GM12878 (cell line): ENCODE data around the gene GLT8D1.

ENCODE experiments used
- TF ChIP-seq, protein P1 (sequence below): IDR thresholded peaks from 2 replicates; pipeline ENCODE4 v1.6.1; 2011; ENCODE audit warnings: low read depth, low read length, improper control_type of control experiment, borderline replicate concordance
- TF ChIP-seq, protein P2 (sequence below), 3 experiments: IDR thresholded peaks in 2 of 3; conservative IDR thresholded peaks in 1 of 3; 2 replicates each; pipeline ENCODE4 v1.5.1; 2011; ENCODE audit warnings: low read depth in 3 of 3, low read length in 3 of 3, mild to moderate bottlenecking in 3 of 3, control low read depth in 2 of 3, moderate library complexity in 2 of 3, inconsistent platforms in 1 of 3, mixed read lengths in 1 of 3; ENCODE audit not compliant: control insufficient read depth in 2 of 3, insufficient read depth in 1 of 3; ENCODE audit errors: extremely low read depth in 1 of 3
- TF ChIP-seq, protein P3 (sequence below): IDR thresholded peaks from 2 replicates; pipeline ENCODE4 v1.6.1; 2011; ENCODE audit warnings: mild to moderate bottlenecking, low read depth, low read length, moderate library complexity; ENCODE audit not compliant: insufficient replicate concordance

- TF ChIP-seq, protein P1, sequence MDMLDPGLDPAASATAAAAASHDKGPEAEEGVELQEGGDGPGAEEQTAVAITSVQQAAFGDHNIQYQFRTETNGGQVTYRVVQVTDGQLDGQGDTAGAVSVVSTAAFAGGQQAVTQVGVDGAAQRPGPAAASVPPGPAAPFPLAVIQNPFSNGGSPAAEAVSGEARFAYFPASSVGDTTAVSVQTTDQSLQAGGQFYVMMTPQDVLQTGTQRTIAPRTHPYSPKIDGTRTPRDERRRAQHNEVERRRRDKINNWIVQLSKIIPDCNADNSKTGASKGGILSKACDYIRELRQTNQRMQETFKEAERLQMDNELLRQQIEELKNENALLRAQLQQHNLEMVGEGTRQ: no peak
- TF ChIP-seq, protein P2, sequence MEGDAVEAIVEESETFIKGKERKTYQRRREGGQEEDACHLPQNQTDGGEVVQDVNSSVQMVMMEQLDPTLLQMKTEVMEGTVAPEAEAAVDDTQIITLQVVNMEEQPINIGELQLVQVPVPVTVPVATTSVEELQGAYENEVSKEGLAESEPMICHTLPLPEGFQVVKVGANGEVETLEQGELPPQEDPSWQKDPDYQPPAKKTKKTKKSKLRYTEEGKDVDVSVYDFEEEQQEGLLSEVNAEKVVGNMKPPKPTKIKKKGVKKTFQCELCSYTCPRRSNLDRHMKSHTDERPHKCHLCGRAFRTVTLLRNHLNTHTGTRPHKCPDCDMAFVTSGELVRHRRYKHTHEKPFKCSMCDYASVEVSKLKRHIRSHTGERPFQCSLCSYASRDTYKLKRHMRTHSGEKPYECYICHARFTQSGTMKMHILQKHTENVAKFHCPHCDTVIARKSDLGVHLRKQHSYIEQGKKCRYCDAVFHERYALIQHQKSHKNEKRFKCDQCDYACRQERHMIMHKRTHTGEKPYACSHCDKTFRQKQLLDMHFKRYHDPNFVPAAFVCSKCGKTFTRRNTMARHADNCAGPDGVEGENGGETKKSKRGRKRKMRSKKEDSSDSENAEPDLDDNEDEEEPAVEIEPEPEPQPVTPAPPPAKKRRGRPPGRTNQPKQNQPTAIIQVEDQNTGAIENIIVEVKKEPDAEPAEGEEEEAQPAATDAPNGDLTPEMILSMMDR (IDR thresholded peaks at IDR 0.05 in 2 of 3, conservative IDR thresholded peaks at IDR 0.05 in 1 of 3; ENCODE audit: control insufficient read depth in 2 of 3, extremely low read depth in 1 of 3, insufficient read depth in 1 of 3, low read depth in 3 of 3, low read length in 3 of 3): no peak
- TF ChIP-seq, protein P3, sequence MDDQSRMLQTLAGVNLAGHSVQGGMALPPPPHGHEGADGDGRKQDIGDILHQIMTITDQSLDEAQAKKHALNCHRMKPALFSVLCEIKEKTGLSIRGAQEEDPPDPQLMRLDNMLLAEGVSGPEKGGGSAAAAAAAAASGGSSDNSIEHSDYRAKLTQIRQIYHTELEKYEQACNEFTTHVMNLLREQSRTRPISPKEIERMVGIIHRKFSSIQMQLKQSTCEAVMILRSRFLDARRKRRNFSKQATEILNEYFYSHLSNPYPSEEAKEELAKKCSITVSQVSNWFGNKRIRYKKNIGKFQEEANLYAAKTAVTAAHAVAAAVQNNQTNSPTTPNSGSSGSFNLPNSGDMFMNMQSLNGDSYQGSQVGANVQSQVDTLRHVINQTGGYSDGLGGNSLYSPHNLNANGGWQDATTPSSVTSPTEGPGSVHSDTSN: no peak
These were observed 4.9 kb upstream of the GLT8D1 start for GRCh38 chr3:52710512-52710911.
